ENCODE results near the gene ST3GAL2. TPM values are rescaled to one million over a fixed set of nuclear protein-coding genes. Genes with fewer than 3 reads are reported as not detected.

ST3GAL2 gene
- total RNA-seq, 4 donors from 2014 or later, result 9.6 to 31.7 (median 17.8) TPM

- no peak for TF ChIP-seq CTCF (IDR thresholded peaks at IDR 0.05)
- DNase-seq (ENCODE audit: low spot score) (no peak), ATAC-seq (ENCODE audit: low FRiP score) (no peak)
Measured at GRCh38 chr16:70364399-70364798, 74.5 kb downstream of the ST3GAL2 start.

GRCh38 chr16:70359552-70359951 lies 79.3 kb downstream of the ST3GAL2 start:
- no peak for TF ChIP-seq CTCF (IDR thresholded peaks at IDR 0.05)
- ATAC-seq (ENCODE audit: low FRiP score) (no peak), DNase-seq (ENCODE audit: low spot score) (no peak)

GRCh38 chr16:70349783-70350182 lies 89.1 kb downstream of the ST3GAL2 start:
- no peak for TF ChIP-seq CTCF (IDR thresholded peaks at IDR 0.05)
- DNase-seq (ENCODE audit: low spot score) (no peak), ATAC-seq (ENCODE audit: low FRiP score) (no peak)

DNA sequence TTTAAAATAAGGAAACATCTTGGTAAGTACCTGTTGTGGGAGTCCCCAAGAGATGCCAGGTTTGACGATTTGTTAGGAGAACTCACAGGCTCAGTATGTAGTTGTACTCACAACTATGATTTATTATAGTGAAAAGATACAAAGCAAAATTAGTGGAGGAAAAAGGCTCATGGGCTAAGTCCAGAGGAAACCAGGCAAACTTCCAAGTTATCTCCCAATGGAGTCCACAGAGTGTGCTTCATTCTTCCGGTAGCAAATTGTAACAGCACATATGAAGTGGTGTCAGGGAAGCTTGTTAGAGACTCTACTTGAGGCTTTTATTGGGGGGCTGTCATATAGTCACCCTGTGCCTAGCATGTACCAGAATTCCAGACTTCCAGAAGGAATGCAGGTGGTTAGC lies 89.9 kb downstream of the ST3GAL2 start:
- no peak for DNase-seq (ENCODE audit: low spot score)
- TF ChIP-seq CTCF (IDR thresholded peaks at IDR 0.05), result no peak
- ATAC-seq (ENCODE audit: low FRiP score), result no peak

DNA sequence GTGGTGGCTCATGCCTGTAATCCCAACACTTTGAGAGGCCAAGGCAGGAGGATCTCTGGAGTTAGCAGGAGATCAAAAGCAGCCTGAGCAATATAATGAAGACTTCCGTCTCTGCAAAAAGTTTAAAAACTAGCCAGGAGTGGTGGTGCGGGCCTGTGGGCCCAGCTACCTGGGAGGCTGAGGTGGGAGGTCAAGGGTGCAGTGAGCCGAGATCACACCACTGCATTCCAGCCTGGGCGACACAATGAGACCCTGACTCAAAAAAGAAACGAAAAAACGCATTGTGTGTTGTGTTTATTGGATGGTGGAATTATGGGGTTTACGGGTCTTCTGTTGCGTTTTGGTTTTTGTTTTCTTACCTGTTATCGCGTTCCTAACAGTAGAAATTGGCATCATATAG lies 93.1 kb downstream of the ST3GAL2 start:
- ATAC-seq (ENCODE audit: low FRiP score) (no peak), DNase-seq (ENCODE audit: low spot score) (no peak)
- TF ChIP-seq CTCF (IDR thresholded peaks at IDR 0.05), result no peak

DNA sequence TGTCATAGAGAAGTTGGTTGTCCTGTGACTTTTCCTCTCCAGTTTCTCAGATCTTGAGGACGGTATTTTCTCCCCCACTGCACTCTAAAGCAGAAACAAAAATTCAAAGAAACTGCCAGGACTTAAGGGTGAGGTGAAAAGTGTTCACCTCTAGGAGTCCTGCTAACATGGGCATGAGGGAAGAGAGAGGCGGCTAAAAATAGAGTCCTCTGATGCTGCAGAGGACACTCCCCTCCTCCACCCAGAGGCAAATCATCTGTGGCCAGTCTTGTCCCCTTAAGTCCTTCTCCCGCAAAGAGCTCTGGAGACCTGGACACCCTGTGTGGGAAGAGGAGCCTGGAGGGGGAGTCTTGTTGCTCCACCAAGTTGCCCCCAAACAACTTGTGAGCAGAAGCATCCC lies 96.9 kb downstream of the ST3GAL2 start:
- DNase-seq (ENCODE audit: low spot score) (no peak), ATAC-seq (ENCODE audit: low FRiP score) (no peak)
- no peak for TF ChIP-seq CTCF (IDR thresholded peaks at IDR 0.05)

GRCh38 chr16:70341600-70341999 lies 97.3 kb downstream of the ST3GAL2 start:
- no peak for TF ChIP-seq CTCF (IDR thresholded peaks at IDR 0.05)
- no peak for ATAC-seq (ENCODE audit: low FRiP score)
- no peak for DNase-seq (ENCODE audit: low spot score)
